ENCODE results near the gene SOS2. TPM values are rescaled to one million over a fixed set of nuclear protein-coding genes. Genes with fewer than 3 reads are reported as not detected.
"Not testable (repeated sequence)": the region's sequence is repeated elsewhere in the genome, so short reads cannot be mapped to it uniquely, and the experiment has no call there.

SOS2 gene
- total RNA-seq, 2 donors from 2014 or later = 20.5 to 26.4 TPM

GRCh38 chr14:50186107-50186506, 45.3 kb downstream of the SOS2 start:
- 86 to 89% methylated on average over 1 of the region's 1 CpG for WGBS, 2 donors
- no peak for ATAC-seq

DNA sequence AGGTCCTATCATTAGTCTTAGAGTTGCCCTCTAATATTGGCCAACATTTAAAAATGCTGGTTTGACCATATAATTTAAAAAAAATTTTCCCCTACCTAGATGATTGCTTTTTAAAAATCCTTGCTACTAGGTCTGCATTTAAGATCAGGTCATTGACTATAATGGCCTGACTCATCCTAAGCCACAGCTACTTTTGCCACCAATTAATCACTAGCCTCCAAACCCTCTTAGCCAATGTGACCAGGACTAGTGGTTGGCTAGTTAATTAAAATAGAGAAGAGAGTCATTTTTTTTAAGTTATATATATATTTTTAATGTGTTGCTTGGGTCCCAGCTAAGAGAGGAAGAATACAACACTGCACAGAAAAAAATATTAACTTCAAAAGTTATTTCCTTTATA, 57.5 kb downstream of the SOS2 start:
- DNase-seq (no peak), ATAC-seq (no peak)
- Histone ChIP-seq H3K4me1 (no peaks in the 10 kb centered on the region), H3K27me3 (no peaks in the 10 kb centered on the region), H3K27ac (no peak overlapping the region), H3K4me3 (no peak overlapping the region), H3K36me3 (replicated peaks in 1 of 2; ENCODE audit: insufficient read depth in 1 of 2, low read depth in 2 of 2) (no peaks in the 10 kb centered on the region), H3K9me3 (no peaks in the 10 kb centered on the region)
- TF ChIP-seq, protein P1, sequence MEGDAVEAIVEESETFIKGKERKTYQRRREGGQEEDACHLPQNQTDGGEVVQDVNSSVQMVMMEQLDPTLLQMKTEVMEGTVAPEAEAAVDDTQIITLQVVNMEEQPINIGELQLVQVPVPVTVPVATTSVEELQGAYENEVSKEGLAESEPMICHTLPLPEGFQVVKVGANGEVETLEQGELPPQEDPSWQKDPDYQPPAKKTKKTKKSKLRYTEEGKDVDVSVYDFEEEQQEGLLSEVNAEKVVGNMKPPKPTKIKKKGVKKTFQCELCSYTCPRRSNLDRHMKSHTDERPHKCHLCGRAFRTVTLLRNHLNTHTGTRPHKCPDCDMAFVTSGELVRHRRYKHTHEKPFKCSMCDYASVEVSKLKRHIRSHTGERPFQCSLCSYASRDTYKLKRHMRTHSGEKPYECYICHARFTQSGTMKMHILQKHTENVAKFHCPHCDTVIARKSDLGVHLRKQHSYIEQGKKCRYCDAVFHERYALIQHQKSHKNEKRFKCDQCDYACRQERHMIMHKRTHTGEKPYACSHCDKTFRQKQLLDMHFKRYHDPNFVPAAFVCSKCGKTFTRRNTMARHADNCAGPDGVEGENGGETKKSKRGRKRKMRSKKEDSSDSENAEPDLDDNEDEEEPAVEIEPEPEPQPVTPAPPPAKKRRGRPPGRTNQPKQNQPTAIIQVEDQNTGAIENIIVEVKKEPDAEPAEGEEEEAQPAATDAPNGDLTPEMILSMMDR (IDR thresholded peaks at IDR 0.05) = no peak
- no peak for TF ChIP-seq POLR2A (IDR thresholded peaks at IDR 0.05)
- intact Hi-C loops (cut with DNase I) = no loop called here

More at GRCh38 chr14:50186107-50186506, 45.3 kb downstream of the SOS2 start:
- no peaks in the 10 kb centered on the region for H3K4me1 ChIP-seq
- no peak overlapping the region for H3K4me3 ChIP-seq
- no peaks in the 10 kb centered on the region for H3K9me3 ChIP-seq
- H3K27me3 ChIP-seq = no peaks in the 10 kb centered on the region
- no peak overlapping the region for H3K27ac ChIP-seq
- DNase-seq = no peak
- no peak for TF ChIP-seq POLR2A (IDR thresholded peaks at IDR 0.05)
- TF ChIP-seq, protein P1 (IDR thresholded peaks at IDR 0.05) = no peak
- peaks cover 0 to 9% of the 10 kb centered on the region in 2 donors for H3K36me3 ChIP-seq (replicated peaks in 1 of 2; ENCODE audit: insufficient read depth in 1 of 2, low read depth in 2 of 2)
- intact Hi-C loops (cut with DNase I) = no loop called here

GRCh38 chr14:50171895-50172294, 59.5 kb downstream of the SOS2 start:
- intact Hi-C loops (cut with DNase I) = no loop called here
- no peak for ATAC-seq
- DNase-seq = no peak
- H3K4me1 ChIP-seq = no peaks in the 10 kb centered on the region
- no peaks in the 10 kb centered on the region for H3K9me3 ChIP-seq
- TF ChIP-seq, protein P1 (IDR thresholded peaks at IDR 0.05) = no peak
- TF ChIP-seq POLR2A (IDR thresholded peaks at IDR 0.05) = no peak
- H3K36me3 ChIP-seq (replicated peaks in 1 of 2; ENCODE audit: insufficient read depth in 1 of 2, low read depth in 2 of 2) = no peaks in the 10 kb centered on the region
- no peak overlapping the region for H3K4me3 ChIP-seq
- H3K27me3 ChIP-seq = no peaks in the 10 kb centered on the region
- no peak overlapping the region for H3K27ac ChIP-seq

GRCh38 chr14:50167381-50167780, 64.0 kb downstream of the SOS2 start:
- DNase-seq; H3K27me3 ChIP-seq; H3K9me3 ChIP-seq; H3K4me3 ChIP-seq; H3K27ac ChIP-seq; H3K4me1 ChIP-seq; H3K36me3 ChIP-seq (replicated peaks in 1 of 2; ENCODE audit: insufficient read depth in 1 of 2, low read depth in 2 of 2); intact Hi-C loops (cut with DNase I); ATAC-seq: not testable (repeated sequence)
- 85 to 88% methylated on average over 4 of the region's 4 CpGs for WGBS, 2 donors

DNA sequence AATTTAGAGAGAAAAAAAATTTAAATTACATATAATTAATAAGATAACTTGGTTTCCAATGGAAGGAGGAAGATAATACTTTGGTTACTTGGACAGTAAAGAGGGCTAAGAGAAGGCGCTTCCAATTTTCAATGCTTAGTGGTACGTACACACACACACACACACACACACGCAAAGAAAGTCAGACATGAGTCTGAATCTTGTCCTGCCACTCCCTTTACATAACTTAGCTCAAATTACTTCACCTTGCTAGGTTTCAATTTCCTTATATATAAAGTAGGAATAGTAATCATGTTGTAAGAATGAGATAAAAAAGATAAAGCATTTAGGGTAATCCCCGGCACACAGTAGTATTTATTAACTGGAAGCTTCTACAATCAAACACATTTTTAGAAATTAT, 75.3 kb downstream of the SOS2 start:
- Histone ChIP-seq H3K36me3 (replicated peaks in 1 of 2; ENCODE audit: insufficient read depth in 1 of 2, low read depth in 2 of 2) (peaks cover 0 to 14% of the 10 kb centered on the region in 2 donors), H3K27me3 (no peaks in the 10 kb centered on the region), H3K9me3 (no peaks in the 10 kb centered on the region), H3K4me1 (no peaks in the 10 kb centered on the region), H3K27ac (no peak overlapping the region), H3K4me3 (no peak overlapping the region)
- TF ChIP-seq, protein P1 (IDR thresholded peaks at IDR 0.05) = no peak
- TF ChIP-seq POLR2A (IDR thresholded peaks at IDR 0.05) = no peak
- 89 to 93% methylated on average over 4 of the region's 4 CpGs for WGBS, 2 donors
- ATAC-seq (no peak), DNase-seq (no peak)
- intact Hi-C loops (cut with DNase I) = no loop called here
